ENCODE measurements around the gene HSPA4. TPM values are rescaled to one million over a fixed set of nuclear protein-coding genes. Genes with fewer than 3 reads are reported as not detected.

Gene HSPA4
- total and polyA plus RNA-seq, 2 experiments from 2014 or later = 340 to 343 TPM

DNA sequence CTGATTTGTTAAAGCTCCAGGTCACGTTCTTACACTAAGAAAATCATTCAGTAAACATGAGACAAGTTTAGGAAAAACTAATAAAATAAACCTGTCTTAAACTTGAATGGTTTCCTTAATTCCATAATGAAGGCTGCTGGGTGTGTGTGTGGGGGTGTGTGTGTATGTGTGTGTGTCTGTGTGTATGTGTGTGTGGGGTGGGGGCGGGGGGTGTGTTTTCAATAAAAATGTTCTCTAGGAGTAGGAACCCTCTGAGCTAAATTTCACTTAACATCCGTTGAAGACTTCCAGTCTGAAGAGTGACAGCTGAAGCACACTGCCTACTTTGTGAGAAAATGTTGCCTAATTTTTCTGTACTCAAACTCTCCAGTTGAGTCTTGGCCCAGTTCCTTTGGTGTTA, 54.5 kb downstream of the HSPA4 start (continued):
- TF ChIP-seq, protein P1, sequence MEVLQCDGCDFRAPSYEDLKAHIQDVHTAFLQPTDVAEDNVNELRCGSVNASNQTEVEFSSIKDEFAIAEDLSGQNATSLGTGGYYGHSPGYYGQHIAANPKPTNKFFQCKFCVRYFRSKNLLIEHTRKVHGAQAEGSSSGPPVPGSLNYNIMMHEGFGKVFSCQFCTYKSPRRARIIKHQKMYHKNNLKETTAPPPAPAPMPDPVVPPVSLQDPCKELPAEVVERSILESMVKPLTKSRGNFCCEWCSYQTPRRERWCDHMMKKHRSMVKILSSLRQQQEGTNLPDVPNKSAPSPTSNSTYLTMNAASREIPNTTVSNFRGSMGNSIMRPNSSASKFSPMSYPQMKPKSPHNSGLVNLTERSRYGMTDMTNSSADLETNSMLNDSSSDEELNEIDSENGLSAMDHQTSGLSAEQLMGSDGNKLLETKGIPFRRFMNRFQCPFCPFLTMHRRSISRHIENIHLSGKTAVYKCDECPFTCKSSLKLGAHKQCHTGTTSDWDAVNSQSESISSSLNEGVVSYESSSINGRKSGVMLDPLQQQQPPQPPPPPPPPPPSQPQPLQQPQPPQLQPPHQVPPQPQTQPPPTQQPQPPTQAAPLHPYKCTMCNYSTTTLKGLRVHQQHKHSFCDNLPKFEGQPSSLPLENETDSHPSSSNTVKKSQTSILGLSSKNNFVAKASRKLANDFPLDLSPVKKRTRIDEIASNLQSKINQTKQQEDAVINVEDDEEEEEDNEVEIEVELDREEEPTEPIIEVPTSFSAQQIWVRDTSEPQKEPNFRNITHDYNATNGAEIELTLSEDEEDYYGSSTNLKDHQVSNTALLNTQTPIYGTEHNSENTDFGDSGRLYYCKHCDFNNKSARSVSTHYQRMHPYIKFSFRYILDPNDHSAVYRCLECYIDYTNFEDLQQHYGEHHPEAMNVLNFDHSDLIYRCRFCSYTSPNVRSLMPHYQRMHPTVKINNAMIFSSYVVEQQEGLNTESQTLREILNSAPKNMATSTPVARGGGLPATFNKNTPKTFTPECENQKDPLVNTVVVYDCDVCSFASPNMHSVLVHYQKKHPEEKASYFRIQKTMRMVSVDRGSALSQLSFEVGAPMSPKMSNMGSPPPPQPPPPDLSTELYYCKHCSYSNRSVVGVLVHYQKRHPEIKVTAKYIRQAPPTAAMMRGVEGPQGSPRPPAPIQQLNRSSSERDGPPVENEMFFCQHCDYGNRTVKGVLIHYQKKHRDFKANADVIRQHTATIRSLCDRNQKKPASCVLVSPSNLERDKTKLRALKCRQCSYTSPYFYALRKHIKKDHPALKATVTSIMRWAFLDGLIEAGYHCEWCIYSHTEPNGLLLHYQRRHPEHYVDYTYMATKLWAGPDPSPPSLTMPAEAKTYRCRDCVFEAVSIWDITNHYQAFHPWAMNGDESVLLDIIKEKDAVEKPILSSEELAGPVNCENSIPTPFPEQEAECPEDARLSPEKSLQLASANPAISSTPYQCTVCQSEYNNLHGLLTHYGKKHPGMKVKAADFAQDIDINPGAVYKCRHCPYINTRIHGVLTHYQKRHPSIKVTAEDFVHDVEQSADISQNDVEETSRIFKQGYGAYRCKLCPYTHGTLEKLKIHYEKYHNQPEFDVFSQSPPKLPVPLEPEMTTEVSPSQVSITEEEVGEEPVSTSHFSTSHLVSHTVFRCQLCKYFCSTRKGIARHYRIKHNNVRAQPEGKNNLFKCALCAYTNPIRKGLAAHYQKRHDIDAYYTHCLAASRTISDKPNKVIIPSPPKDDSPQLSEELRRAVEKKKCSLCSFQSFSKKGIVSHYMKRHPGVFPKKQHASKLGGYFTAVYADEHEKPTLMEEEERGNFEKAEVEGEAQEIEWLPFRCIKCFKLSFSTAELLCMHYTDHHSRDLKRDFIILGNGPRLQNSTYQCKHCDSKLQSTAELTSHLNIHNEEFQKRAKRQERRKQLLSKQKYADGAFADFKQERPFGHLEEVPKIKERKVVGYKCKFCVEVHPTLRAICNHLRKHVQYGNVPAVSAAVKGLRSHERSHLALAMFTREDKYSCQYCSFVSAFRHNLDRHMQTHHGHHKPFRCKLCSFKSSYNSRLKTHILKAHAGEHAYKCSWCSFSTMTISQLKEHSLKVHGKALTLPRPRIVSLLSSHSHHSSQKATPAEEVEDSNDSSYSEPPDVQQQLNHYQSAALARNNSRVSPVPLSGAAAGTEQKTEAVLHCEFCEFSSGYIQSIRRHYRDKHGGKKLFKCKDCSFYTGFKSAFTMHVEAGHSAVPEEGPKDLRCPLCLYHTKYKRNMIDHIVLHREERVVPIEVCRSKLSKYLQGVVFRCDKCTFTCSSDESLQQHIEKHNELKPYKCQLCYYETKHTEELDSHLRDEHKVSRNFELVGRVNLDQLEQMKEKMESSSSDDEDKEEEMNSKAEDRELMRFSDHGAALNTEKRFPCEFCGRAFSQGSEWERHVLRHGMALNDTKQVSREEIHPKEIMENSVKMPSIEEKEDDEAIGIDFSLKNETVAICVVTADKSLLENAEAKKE (CRISPR knock-in tag; IDR thresholded peaks at IDR 0.05) = no peak

DNA sequence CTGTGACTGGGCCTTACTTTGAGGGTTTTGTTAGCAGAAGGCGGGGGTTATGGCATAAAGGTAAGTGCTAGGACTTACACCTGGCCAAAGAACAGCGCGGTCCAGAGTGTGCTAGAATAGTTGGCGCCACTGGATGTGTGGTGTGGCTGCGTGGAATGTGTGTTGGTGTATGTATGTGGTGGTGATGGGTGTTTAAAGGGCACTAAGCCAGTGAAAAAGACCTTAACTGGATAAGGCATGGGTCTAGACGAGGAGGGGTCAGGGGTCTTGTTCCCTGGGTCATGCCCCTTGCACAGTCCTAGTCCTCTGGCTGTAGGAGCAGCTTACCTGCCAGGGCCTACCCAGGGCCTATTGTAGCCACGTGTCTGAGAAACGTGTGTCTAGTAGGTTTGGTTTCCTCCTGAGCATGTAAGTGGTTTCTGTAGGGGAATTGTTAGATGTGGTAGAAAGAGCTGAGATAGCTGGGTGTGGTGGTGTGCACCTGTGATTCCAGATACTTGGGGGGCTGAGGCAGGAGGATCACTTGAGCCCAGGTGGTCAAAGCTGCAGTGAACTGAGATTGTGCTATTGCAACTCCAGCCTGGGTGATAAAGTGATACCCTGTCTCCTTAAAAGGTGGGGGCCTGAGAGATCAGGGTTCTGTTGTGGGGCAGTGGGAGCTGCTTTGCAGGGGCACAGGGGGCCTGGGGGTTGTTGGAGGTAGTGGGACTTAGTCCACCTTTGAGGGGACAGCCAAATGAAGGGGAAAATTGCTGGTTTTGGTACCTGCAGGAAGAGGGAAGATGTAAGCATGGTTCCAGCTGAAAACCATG, 55.2 kb downstream of the HSPA4 start:
- Histone ChIP-seq H3K9me2 (ENCODE audit: insufficient read depth) (no peaks in the 10 kb centered on the region), H3K79me2 (replicated peaks; ENCODE audit: insufficient read depth) (no peaks in the 10 kb centered on the region; the same call in 1 of the 2 replicates), H3K27me3 (ENCODE audit: insufficient read depth) (no peaks in the 10 kb centered on the region), H3K27ac (ENCODE audit: low read depth) (peak overlapping the region; percentile 36; the same call in 1 of the 2 replicates), H4K20me1 (replicated peaks; ENCODE audit: insufficient read depth) (peaks cover 5% of the 10 kb centered on the region; the same call in 1 of the 2 replicates), H3K36me3 (ENCODE audit: insufficient read depth) (peaks cover 33% of the 10 kb centered on the region; the same call in 1 of the 2 replicates), H3K4me2 (no peak overlapping the region), H3K4me3 (no peak overlapping the region), H2AFZ (no peak overlapping the region), H3K4me1 (ENCODE audit: insufficient read depth) (no peaks in the 10 kb centered on the region), H3F3A (replicated peaks; ENCODE audit: low read depth) (peaks cover 8% of the 10 kb centered on the region; the same call in 1 of the 2 replicates)
- peak; percentile 54; the same call in 1 of the 2 replicates for TF ChIP-seq POLR2AphosphoS5 (IDR thresholded peaks at IDR 0.05; ENCODE audit: low read depth)
- TF ChIP-seq EZH2phosphoT487 (IDR thresholded peaks at IDR 0.05; ENCODE audit: unreplicated experiment) = no peak
- no peak for TF ChIP-seq ZNF331 (CRISPR knock-in tag; IDR thresholded peaks at IDR 0.05; ENCODE audit: low read depth)
- H3K27me3 Mint-ChIP-seq (ENCODE audit: insufficient read depth, low read depth, poor library complexity) = peaks cover 9% of the 10 kb centered on the region
- DNase-seq (ENCODE audit: low spot score) (no peak), ATAC-seq (peak; percentile 13; the same call in 1 of the 3 replicates)
- peaks cover 56% of the 10 kb centered on the region for H3K36me3 Mint-ChIP-seq (ENCODE audit: low read depth)
- H3K9me3 Mint-ChIP-seq = peaks cover 9% of the 10 kb centered on the region
- no peak overlapping the region for H3K27ac Mint-ChIP-seq
- peaks cover 2% of the 10 kb centered on the region; the same call in 2 of the 3 replicates for H3K4me1 Mint-ChIP-seq
- no peak overlapping the region for H3K4me3 Mint-ChIP-seq
